ENCODE measurements around the gene ZEB1. TPM values are rescaled to one million over a fixed set of nuclear protein-coding genes. Genes with fewer than 3 reads are reported as not detected.

The ZEB1 gene
- total and polyA plus RNA-seq, 9 donors, result 11.0 to 48.4 (median 40.2) TPM

GRCh38 chr10:31395695-31396094, 76.7 kb downstream of the ZEB1 start:
- no peak for DNase-seq
- Histone ChIP-seq H3K27me3 (no peaks in the 10 kb centered on the region), H3K9me3 (no peaks in the 10 kb centered on the region), H3K4me3 (no peak overlapping the region), H3K27ac (no peak overlapping the region), H3K36me3 (no peaks in the 10 kb centered on the region), H3K4me1 (ENCODE audit: insufficient read depth) (no peaks in the 10 kb centered on the region)
- 51 to 59% (median 52%) methylated on average over 3 of the region's 3 CpGs for WGBS, 3 donors
- intact Hi-C loops (cut with DNase I), result loop anchor here in 1 of 4 donors (5.0 kb wide), 1 partner anchor 278 kb away; no protein-coding TSS in a partner anchor
- TF ChIP-seq EP300 (IDR thresholded peaks at IDR 0.05) (no peak), CTCF (IDR thresholded peaks at IDR 0.05) (no peak), POLR2A (IDR thresholded peaks at IDR 0.05) (no peak)

- H3K9me3 ChIP-seq, result no peaks in the 10 kb centered on the region
- no peak overlapping the region for H3K27ac ChIP-seq
- H3K4me1 ChIP-seq (ENCODE audit: insufficient read depth), result no peaks in the 10 kb centered on the region
- no peaks in the 10 kb centered on the region for H3K27me3 ChIP-seq
- H3K36me3 ChIP-seq, result no peaks in the 10 kb centered on the region
- no peak for TF ChIP-seq POLR2A (IDR thresholded peaks at IDR 0.05)
- TF ChIP-seq CTCF (IDR thresholded peaks at IDR 0.05), result no peak
- no peak for TF ChIP-seq EP300 (IDR thresholded peaks at IDR 0.05)
- intact Hi-C loops (cut with DNase I), result loop anchor here in 1 of 4 donors (5.0 kb wide), 1 partner anchor 279 kb away; no protein-coding TSS in a partner anchor
- DNase-seq, result no peak
- no peak overlapping the region for H3K4me3 ChIP-seq
Observed at GRCh38 chr10:31396376-31396775, 77.4 kb downstream of the ZEB1 start.

- no peaks in the 10 kb centered on the region for H3K9me3 ChIP-seq
- no peak for DNase-seq
- no peak overlapping the region for H3K27ac ChIP-seq
- intact Hi-C loops (cut with DNase I), result loop anchor here in 1 of 4 donors (5.0 kb wide), 1 partner anchor 281 kb away; no protein-coding TSS in a partner anchor
- no peaks in the 10 kb centered on the region for H3K27me3 ChIP-seq
- WGBS, 3 donors, result 95 to 97% (median 95%) methylated on average over 1 of the region's 1 CpG
- H3K36me3 ChIP-seq, result no peaks in the 10 kb centered on the region
- H3K4me1 ChIP-seq (ENCODE audit: insufficient read depth), result no peaks in the 10 kb centered on the region
- TF ChIP-seq POLR2A (IDR thresholded peaks at IDR 0.05), result no peak
- TF ChIP-seq EP300 (IDR thresholded peaks at IDR 0.05), result no peak
- no peak for TF ChIP-seq CTCF (IDR thresholded peaks at IDR 0.05)
- H3K4me3 ChIP-seq, result no peak overlapping the region
Observed at GRCh38 chr10:31397852-31398251, 78.8 kb downstream of the ZEB1 start.

GRCh38 chr10:31399171-31399570, 80.2 kb downstream of the ZEB1 start:
- intact Hi-C loops (cut with DNase I), result loop anchor here in 1 of 4 donors (5.0 kb wide), 1 partner anchor 282 kb away; no protein-coding TSS in a partner anchor
- H3K36me3 ChIP-seq, result no peaks in the 10 kb centered on the region
- DNase-seq, result no peak
- H3K27ac ChIP-seq, result no peak overlapping the region
- no peaks in the 10 kb centered on the region for H3K9me3 ChIP-seq
- H3K4me1 ChIP-seq (ENCODE audit: insufficient read depth), result no peaks in the 10 kb centered on the region
- WGBS, 3 donors, result 96 to 98% (median 97%) methylated on average over 5 of the region's 5 CpGs
- H3K27me3 ChIP-seq, result no peaks in the 10 kb centered on the region
- H3K4me3 ChIP-seq, result no peak overlapping the region
- no peak for TF ChIP-seq EP300 (IDR thresholded peaks at IDR 0.05)
- no peak for TF ChIP-seq CTCF (IDR thresholded peaks at IDR 0.05)
- TF ChIP-seq POLR2A (IDR thresholded peaks at IDR 0.05), result no peak

All from ovary (tissue), 9 donors.